Epithelial cell of proximal tubule (primary cell): Measurements from ENCODE around the gene HCRT. TPM values are rescaled to one million over a fixed set of nuclear protein-coding genes. Genes with fewer than 3 reads are reported as not detected.

Experiments
- DNase-seq: peaks from one replicate; pipeline ENCODE4 v3.0.0-alpha.2; 2011; ENCODE audit warnings: low read depth
- H3K4me3 ChIP-seq: 2 replicates; pipeline ENCODE4 v1.5.1; 2011; ENCODE audit warnings: low read depth, mild to moderate bottlenecking, low read length
- CTCF ChIP-seq: conservative IDR thresholded peaks from 2 replicates; pipeline ENCODE4 v1.5.1; 2012; ENCODE audit warnings: low read depth, mild to moderate bottlenecking, low read length
- total RNA-seq: library from RNA; depleted of rRNA; stranded (reverse); fragments of >200 nt; gene quantifications from 2 replicates; pipeline ENCODE4 v1.2.3, GENCODE V29; 2015

HCRT gene
- not detected in 2 replicates for total RNA-seq

- no peak within 1 kb of the TSS for H3K4me3 ChIP-seq
- TF ChIP-seq CTCF, result no peak
- no peak for DNase-seq
Observed at GRCh38 chr17:42184713-42185620, at the start of gene HCRT. HCRT (minus strand) TSS chr17:42185452; CDS start chr17:42185365, 87 bp downstream.

- no peak overlapping the region for H3K4me3 ChIP-seq
- DNase-seq, result no peak
- TF ChIP-seq CTCF, result no peak
Observed at GRCh38 chr17:42233994-42234393, 48.7 kb upstream of the HCRT start.

- no peak for DNase-seq
- no peak for TF ChIP-seq CTCF
- no peak overlapping the region for H3K4me3 ChIP-seq
Observed at GRCh38 chr17:42233156-42233555, 47.9 kb upstream of the HCRT start.

GRCh38 chr17:42230225-42230624 is 45.0 kb upstream of the HCRT start:
- H3K4me3 ChIP-seq, result no peak overlapping the region
- no peak for DNase-seq
- no peak for TF ChIP-seq CTCF

- no peak overlapping the region for H3K4me3 ChIP-seq
- no peak for TF ChIP-seq CTCF
- DNase-seq, result no peak
Observed at GRCh38 chr17:42227849-42228700, 42.8 kb upstream of the HCRT start.

GRCh38 chr17:42225646-42226045 is 40.4 kb upstream of the HCRT start:
- H3K4me3 ChIP-seq, result no peak overlapping the region
- TF ChIP-seq CTCF, result no peak
- no peak for DNase-seq
